ENCODE measurements around the gene TOB2. TPM values are rescaled to one million over a fixed set of nuclear protein-coding genes. Genes with fewer than 3 reads are reported as not detected.

Gene TOB2
- polyA plus RNA-seq, 1 of the 3 experiments (the other 2 are of a cell fraction) = 8.3 TPM

DNA sequence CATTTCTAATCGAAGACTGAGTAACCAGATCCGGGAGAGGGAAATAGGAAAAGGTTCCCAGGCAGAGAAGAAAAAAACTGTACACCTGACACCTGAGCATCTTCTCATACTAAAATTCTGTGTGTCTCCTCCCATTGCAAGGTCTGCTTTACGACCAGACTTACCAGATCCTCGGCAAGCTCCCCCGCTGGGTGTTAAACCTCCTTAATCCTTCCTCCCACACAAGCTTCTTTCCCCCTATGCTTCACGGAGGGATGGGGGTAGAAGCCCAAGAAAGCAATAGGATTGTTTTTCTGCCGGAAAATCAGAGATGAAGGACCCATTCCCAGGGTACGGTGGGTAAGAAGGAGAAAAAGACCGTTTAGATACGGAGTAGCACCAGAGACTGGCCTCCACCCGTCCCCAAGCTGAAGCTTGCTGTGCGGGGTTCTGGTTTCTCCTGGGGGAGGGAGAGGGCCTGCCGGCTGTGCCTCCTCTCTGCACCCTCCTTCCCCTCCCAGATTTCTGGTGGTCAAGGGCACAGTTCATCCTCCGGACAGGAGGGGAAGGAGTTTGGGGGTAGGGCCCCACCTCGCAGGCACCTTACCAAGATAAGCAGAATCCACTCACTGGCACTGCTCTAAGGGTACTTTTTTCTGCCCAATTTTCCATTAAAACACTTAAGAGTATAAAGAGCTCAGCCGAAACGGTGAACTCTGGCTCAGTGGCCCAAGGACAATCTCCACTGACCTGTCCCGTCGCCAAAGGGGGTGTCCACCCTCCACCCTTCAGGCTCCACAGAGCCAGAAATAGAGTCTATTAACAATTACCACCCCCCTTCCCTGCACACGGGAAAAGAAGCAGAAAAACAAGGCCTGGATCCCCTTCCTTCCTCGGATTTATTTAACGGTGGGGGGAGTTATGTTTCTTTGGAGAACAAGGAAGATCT is 1.2 kb downstream of the TOB2 start:
- Histone ChIP-seq H2AFZ (ENCODE audit: low read depth) (no peak overlapping the region), H3K4me2 (peak overlapping the region; percentile 85), H4K20me1 (ENCODE audit: insufficient read depth) (peaks cover 22% of the 10 kb centered on the region; the same call in 1 of the 2 replicates), H3F3A (replicated peaks; ENCODE audit: insufficient read depth) (no peaks in the 10 kb centered on the region), H3K9ac (peak overlapping the region; percentile 90), H3K9me2 (no peaks in the 10 kb centered on the region), H3K9me3 (no peaks in the 10 kb centered on the region), H3K27me3 (ENCODE audit: insufficient read depth) (no peaks in the 10 kb centered on the region), H3K79me2 (ENCODE audit: insufficient read depth) (peaks cover 61% of the 10 kb centered on the region), H3K36me3 (replicated peaks in 1 of 2; ENCODE audit: control insufficient read depth in 1 of 2, insufficient read depth in 2 of 2, low read length in 1 of 2) (peaks cover 7 to 8% of the 10 kb centered on the region in 2 experiments), H3K4me3 (ENCODE audit: low read depth in 2 of 2, low read length in 1 of 2) (peak overlapping the region; percentile 68 to 74), H3K27ac (ENCODE audit: low read depth in 2 of 2, low read length in 1 of 2) (peak overlapping the region; percentile 84 to 85; a peak in 3 of 4 replicates), H3K4me1 (ENCODE audit: control insufficient read depth in 1 of 2, insufficient read depth in 2 of 2, low read depth in 1 of 2, low read length in 1 of 2) (peaks cover 0 to 5% of the 10 kb centered on the region in 2 experiments; a peak in 2 of 4 replicates)
- WGBS (ENCODE audit: low lambda C conversion rate) = 1% methylated on average over 22 of the region's 22 CpGs
- TF ChIP-seq CHD2 (IDR thresholded peaks at IDR 0.05; ENCODE audit: low read length, partially characterized antibody) (no peak), FOXM1 (IDR thresholded peaks at IDR 0.05; ENCODE audit: low read depth) (no peak), SIN3A (IDR thresholded peaks at IDR 0.05; ENCODE audit: borderline replicate concordance, low read depth, low read length) (no peak), PBX3 (IDR thresholded peaks at IDR 0.05) (no peak), ZBTB33 (IDR thresholded peaks at IDR 0.05; ENCODE audit: borderline replicate concordance, low read depth) (no peak), EP300 (IDR thresholded peaks at IDR 0.05; ENCODE audit: borderline replicate concordance in 1 of 2, low read depth in 1 of 2, low read length in 1 of 2) (no peak), RXRA (IDR thresholded peaks at IDR 0.05; ENCODE audit: borderline replicate concordance, low read depth) (no peak), SMC3 (IDR thresholded peaks at IDR 0.05; ENCODE audit: low read depth, low read length) (no peak), GATA2 (CRISPR knock-in tag; IDR thresholded peaks at IDR 0.05) (no peak), NRF1 (IDR thresholded peaks at IDR 0.05; ENCODE audit: low read depth, low read length) (no peak), JUND (IDR thresholded peaks at IDR 0.05) (no peak), RFX5 (IDR thresholded peaks at IDR 0.05; ENCODE audit: low read length) (no peak), RAD21 (IDR thresholded peaks at IDR 0.05; ENCODE audit: low read length) (no peak), EZH2phosphoT487 (IDR thresholded peaks at IDR 0.05; ENCODE audit: borderline replicate concordance, low read depth) (no peak)
- TF ChIP-seq, protein P1, sequence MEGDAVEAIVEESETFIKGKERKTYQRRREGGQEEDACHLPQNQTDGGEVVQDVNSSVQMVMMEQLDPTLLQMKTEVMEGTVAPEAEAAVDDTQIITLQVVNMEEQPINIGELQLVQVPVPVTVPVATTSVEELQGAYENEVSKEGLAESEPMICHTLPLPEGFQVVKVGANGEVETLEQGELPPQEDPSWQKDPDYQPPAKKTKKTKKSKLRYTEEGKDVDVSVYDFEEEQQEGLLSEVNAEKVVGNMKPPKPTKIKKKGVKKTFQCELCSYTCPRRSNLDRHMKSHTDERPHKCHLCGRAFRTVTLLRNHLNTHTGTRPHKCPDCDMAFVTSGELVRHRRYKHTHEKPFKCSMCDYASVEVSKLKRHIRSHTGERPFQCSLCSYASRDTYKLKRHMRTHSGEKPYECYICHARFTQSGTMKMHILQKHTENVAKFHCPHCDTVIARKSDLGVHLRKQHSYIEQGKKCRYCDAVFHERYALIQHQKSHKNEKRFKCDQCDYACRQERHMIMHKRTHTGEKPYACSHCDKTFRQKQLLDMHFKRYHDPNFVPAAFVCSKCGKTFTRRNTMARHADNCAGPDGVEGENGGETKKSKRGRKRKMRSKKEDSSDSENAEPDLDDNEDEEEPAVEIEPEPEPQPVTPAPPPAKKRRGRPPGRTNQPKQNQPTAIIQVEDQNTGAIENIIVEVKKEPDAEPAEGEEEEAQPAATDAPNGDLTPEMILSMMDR (IDR thresholded peaks at IDR 0.05) = no peak
- TF ChIP-seq, protein P2, sequence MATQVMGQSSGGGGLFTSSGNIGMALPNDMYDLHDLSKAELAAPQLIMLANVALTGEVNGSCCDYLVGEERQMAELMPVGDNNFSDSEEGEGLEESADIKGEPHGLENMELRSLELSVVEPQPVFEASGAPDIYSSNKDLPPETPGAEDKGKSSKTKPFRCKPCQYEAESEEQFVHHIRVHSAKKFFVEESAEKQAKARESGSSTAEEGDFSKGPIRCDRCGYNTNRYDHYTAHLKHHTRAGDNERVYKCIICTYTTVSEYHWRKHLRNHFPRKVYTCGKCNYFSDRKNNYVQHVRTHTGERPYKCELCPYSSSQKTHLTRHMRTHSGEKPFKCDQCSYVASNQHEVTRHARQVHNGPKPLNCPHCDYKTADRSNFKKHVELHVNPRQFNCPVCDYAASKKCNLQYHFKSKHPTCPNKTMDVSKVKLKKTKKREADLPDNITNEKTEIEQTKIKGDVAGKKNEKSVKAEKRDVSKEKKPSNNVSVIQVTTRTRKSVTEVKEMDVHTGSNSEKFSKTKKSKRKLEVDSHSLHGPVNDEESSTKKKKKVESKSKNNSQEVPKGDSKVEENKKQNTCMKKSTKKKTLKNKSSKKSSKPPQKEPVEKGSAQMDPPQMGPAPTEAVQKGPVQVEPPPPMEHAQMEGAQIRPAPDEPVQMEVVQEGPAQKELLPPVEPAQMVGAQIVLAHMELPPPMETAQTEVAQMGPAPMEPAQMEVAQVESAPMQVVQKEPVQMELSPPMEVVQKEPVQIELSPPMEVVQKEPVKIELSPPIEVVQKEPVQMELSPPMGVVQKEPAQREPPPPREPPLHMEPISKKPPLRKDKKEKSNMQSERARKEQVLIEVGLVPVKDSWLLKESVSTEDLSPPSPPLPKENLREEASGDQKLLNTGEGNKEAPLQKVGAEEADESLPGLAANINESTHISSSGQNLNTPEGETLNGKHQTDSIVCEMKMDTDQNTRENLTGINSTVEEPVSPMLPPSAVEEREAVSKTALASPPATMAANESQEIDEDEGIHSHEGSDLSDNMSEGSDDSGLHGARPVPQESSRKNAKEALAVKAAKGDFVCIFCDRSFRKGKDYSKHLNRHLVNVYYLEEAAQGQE (IDR thresholded peaks at IDR 0.05; ENCODE audit: low read depth, low read length) = no peak
- TF ChIP-seq, protein P3, sequence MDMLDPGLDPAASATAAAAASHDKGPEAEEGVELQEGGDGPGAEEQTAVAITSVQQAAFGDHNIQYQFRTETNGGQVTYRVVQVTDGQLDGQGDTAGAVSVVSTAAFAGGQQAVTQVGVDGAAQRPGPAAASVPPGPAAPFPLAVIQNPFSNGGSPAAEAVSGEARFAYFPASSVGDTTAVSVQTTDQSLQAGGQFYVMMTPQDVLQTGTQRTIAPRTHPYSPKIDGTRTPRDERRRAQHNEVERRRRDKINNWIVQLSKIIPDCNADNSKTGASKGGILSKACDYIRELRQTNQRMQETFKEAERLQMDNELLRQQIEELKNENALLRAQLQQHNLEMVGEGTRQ (IDR thresholded peaks at IDR 0.05; ENCODE audit: borderline replicate concordance, low read depth, low read length) = no peak
- TF ChIP-seq, protein P4, sequence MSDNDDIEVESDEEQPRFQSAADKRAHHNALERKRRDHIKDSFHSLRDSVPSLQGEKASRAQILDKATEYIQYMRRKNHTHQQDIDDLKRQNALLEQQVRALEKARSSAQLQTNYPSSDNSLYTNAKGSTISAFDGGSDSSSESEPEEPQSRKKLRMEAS (IDR thresholded peaks at IDR 0.05; ENCODE audit: low read depth) = no peak
- ChIA-PET CTCF (interaction anchor here (1.0 to 1.7 kb wide), 4 partner anchors 41 to 98 kb away, joined by 3 to 6 read pairs (median 5); partner anchors contain the start of gene POLR3H), POLR2A (interaction anchor here (1.0 to 3.1 kb wide), 2 partner anchors 23 to 42 kb away, joined by 6 to 15 read pairs; partner anchors contain the start of gene PHF5A)
- no peak for DNase-seq
